Fibroblast of lung (primary cell): ENCODE measurements around the gene FGR.

Experiments
- EZH2 ChIP-seq: IDR thresholded peaks from 2 replicates; pipeline ENCODE4 v1.5.1; 2012; ENCODE audit warnings: low read length, control low read depth, mild to moderate bottlenecking; ENCODE audit errors: missing control alignments
- TF ChIP-seq, protein P1 (sequence below), 2 donors: IDR thresholded peaks in 1 of 2; conservative IDR thresholded peaks in 1 of 2; 1 replicate in 1 of 2; 2 replicates in 1 of 2; pipeline ENCODE4 v1.5.1; 2011 to 2012; ENCODE audit warnings: low read length in 2 of 2, control low read depth in 1 of 2, inconsistent platforms in 1 of 2, low read depth in 1 of 2, mild to moderate bottlenecking in 1 of 2

DNA sequence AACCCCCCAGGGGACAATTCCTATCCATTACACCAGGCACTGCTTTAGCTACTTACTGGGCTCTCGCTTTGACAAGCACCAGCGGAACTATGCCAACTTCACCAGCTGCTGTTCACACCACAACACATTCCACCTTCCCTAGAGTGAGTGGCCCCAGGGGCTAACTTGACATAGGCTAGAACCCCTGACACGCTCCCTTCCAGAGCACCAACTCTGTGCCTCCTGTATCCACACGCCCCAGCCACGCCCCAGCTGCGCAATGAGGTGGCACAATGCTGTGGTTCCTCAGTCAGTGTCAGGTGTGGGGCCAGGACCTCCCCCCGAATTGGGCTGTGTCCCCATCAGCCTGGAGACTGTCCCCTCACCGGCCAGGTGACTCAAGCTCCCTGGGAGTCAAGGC lies 11.7 kb upstream of the FGR start:
- TF ChIP-seq, protein P1, sequence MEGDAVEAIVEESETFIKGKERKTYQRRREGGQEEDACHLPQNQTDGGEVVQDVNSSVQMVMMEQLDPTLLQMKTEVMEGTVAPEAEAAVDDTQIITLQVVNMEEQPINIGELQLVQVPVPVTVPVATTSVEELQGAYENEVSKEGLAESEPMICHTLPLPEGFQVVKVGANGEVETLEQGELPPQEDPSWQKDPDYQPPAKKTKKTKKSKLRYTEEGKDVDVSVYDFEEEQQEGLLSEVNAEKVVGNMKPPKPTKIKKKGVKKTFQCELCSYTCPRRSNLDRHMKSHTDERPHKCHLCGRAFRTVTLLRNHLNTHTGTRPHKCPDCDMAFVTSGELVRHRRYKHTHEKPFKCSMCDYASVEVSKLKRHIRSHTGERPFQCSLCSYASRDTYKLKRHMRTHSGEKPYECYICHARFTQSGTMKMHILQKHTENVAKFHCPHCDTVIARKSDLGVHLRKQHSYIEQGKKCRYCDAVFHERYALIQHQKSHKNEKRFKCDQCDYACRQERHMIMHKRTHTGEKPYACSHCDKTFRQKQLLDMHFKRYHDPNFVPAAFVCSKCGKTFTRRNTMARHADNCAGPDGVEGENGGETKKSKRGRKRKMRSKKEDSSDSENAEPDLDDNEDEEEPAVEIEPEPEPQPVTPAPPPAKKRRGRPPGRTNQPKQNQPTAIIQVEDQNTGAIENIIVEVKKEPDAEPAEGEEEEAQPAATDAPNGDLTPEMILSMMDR (conservative IDR thresholded peaks at IDR 0.05 in 1 of 2, IDR thresholded peaks at IDR 0.05 in 1 of 2; ENCODE audit: low read depth in 1 of 2, low read length in 2 of 2), result no peak
- TF ChIP-seq EZH2, result no peak
